ENCODE results near the gene LMO7. TPM values are rescaled to one million over a fixed set of nuclear protein-coding genes. Genes with fewer than 3 reads are reported as not detected.

LMO7 gene
- total and polyA plus RNA-seq, 2 of the 8 experiments (the other 6 are each of a cell fraction or from before 2014, with no cell fraction given), result 8.1 to 28.3 TPM

DNA sequence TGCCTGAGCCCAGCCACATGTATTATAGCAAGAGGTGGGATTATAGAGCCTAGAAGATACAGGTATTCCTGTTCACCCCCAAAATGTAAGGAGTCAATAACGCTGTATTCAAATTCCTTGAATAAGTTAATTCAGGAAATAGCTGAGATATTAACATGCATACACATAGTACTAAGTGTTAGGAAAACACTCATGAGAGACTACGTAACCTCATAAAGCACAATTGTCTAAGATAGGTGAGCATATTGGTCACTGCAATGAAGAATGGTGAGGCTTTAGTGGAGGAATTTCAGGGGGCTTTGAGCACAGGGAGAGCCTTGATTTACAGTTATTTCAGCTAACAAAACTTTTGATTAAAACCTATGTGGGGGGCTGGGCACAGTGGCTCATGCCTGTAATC lies 161.6 kb downstream of the LMO7 start:
- no peak overlapping the region for H4K5ac ChIP-seq (ENCODE audit: insufficient read length, low read depth, low read length)
- no peak for TF ChIP-seq CHD2 (IDR thresholded peaks at IDR 0.05; ENCODE audit: low read length)
- TF ChIP-seq TAF7 (optimal IDR thresholded peaks at IDR 0.05; ENCODE audit: borderline replicate concordance, low read depth, low read length), result no peak
- TF ChIP-seq CBX8 (IDR thresholded peaks at IDR 0.05; ENCODE audit: borderline replicate concordance, low read depth, low read length), result no peak

More for the DNA sequence above, 161.6 kb downstream of the LMO7 start:
- no peak overlapping the region for H3K4me3 ChIP-seq (ENCODE audit: extremely low read depth in 1 of 4, insufficient read depth in 2 of 4, low read depth in 3 of 4, low read length in 4 of 4)
- H3K4me1 ChIP-seq (replicated peaks in 1 of 4; ENCODE audit: control insufficient read depth in 3 of 4, insufficient read depth in 4 of 4, low read length in 3 of 4), result peaks cover 0 to 8% (median 5%) of the 10 kb centered on the region in 4 experiments; a peak in 4 of 7 replicates
- no peak for DNase-seq (ENCODE audit: low read depth in 1 of 2, low spot score in 2 of 2)
- no peak overlapping the region for H2BK120ac ChIP-seq (replicated peaks; ENCODE audit: low read depth, low read length)
- ChIA-PET CTCF (ENCODE audit: partially characterized antibody) (interaction anchor here (0.8 to 5.3 kb wide), 2 partner anchors 9 to 102 kb away, joined by 4 to 24 read pairs; no protein-coding TSS in a partner anchor), POLR2A (ENCODE audit: partially characterized antibody) (no interaction called here)
- no peak for FAIRE-seq
- H3K79me2 ChIP-seq (ENCODE audit: control insufficient read depth in 1 of 2, insufficient read depth in 2 of 2, low read length in 2 of 2), result no peaks in the 10 kb centered on the region
- H2AFZ ChIP-seq (ENCODE audit: low read length), result no peak overlapping the region
- no peak overlapping the region for H2AK5ac ChIP-seq (ENCODE audit: low read depth, low read length)
- H3K14ac ChIP-seq (ENCODE audit: insufficient read length), result no peak overlapping the region
- no peak overlapping the region for H2BK20ac ChIP-seq (ENCODE audit: low read length)
- no peak overlapping the region for H3K4ac ChIP-seq (replicated peaks; ENCODE audit: insufficient read length, low read depth, low read length)
- H3K27me3 ChIP-seq (replicated peaks in 1 of 4; ENCODE audit: control insufficient read depth in 3 of 4, extremely low read depth in 1 of 4, insufficient read depth in 3 of 4, low read length in 3 of 4), result no peaks in the 10 kb centered on the region
- H3K18ac ChIP-seq (ENCODE audit: extremely low read depth, low read length), result no peak overlapping the region
- no peak overlapping the region for H3K4me2 ChIP-seq (ENCODE audit: insufficient read depth in 1 of 2, low read depth in 2 of 2, low read length in 2 of 2)
- 95% methylated on average over 2 of the region's 2 CpGs; no CpG with 5 or more reads in 1 of the 2 experiments for WGBS, 2 experiments (ENCODE audit: extremely low coverage in 1 of 2, insufficient coverage in 1 of 2, insufficient read length in 1 of 2, insufficient replicate concordance in 2 of 2, low coverage in 1 of 2, low lambda C conversion rate in 2 of 2, missing lambda C conversion rate in 1 of 2)
- no peaks in the 10 kb centered on the region for H4K20me1 ChIP-seq (replicated peaks in 1 of 2; ENCODE audit: control insufficient read depth in 1 of 2, insufficient read depth in 2 of 2, low read length in 2 of 2)
- H3K56ac ChIP-seq (replicated peaks; ENCODE audit: insufficient read length, low read depth, low read length), result no peak overlapping the region
- H3K9me3 ChIP-seq (ENCODE audit: insufficient read depth in 2 of 2, low read depth in 1 of 2, low read length in 1 of 2), result no peaks in the 10 kb centered on the region
- H2BK15ac ChIP-seq (ENCODE audit: low read length), result no peak overlapping the region
- H3K36me3 ChIP-seq (ENCODE audit: control insufficient read depth in 2 of 4, insufficient read depth in 4 of 4, low read length in 3 of 4), result no peaks in the 10 kb centered on the region
- no peak overlapping the region for H2BK12ac ChIP-seq (ENCODE audit: low read depth, low read length)
- no peak overlapping the region for H3K27ac ChIP-seq (ENCODE audit: low read depth, low read length)
- no peaks in the 10 kb centered on the region for H3K23me2 ChIP-seq (ENCODE audit: low read depth, low read length)
- no peak overlapping the region for H3K23ac ChIP-seq (ENCODE audit: insufficient read length)
- H4K8ac ChIP-seq (ENCODE audit: extremely low read depth, insufficient read depth, low read length), result no peak overlapping the region
- H4K91ac ChIP-seq (replicated peaks; ENCODE audit: insufficient read length, low read length), result no peak overlapping the region
- H2BK5ac ChIP-seq (ENCODE audit: low read depth, low read length), result no peak overlapping the region
- no peak overlapping the region for H3K9ac ChIP-seq (replicated peaks in 1 of 4; ENCODE audit: extremely low read depth in 1 of 4, low read depth in 3 of 4, low read length in 3 of 4)
- H3K79me1 ChIP-seq (ENCODE audit: low read depth, low read length), result no peaks in the 10 kb centered on the region
